MM.1S (cell line): ENCODE measurements around the gene TOLLIP.

Source experiments
- CTCF ChIP-seq: fragments of 300-600 bp; sonication (generic); IDR thresholded peaks from 2 replicates; pipeline ENCODE4 v1.5.1; 2016; ENCODE audit warnings: antibody characterized with exemption, low read length, mixed read lengths
- EZH2 ChIP-seq: fragments of 300-600 bp; sonication (generic); optimal IDR thresholded peaks from 2 replicates; pipeline ENCODE3; 2017; ENCODE audit warnings: low read depth, mild to moderate bottlenecking, antibody characterized with exemption, low read length, mixed read lengths
- EZH2phosphoT487 ChIP-seq: fragments of 300-600 bp; sonication (generic); IDR thresholded peaks from 2 replicates; pipeline ENCODE4 v1.6.1; 2018; ENCODE audit warnings: antibody characterized with exemption, low read length

- TF ChIP-seq CTCF (no peak), EZH2 (no peak), EZH2phosphoT487 (no peak)
These were observed 33.5 kb upstream of the TOLLIP start for GRCh38 chr11:1342946-1343345.
